Adipocyte (in vitro differentiated cells): ENCODE data around the gene GSPT1.

Source experiments
- DNase-seq: peaks from one replicate; pipeline ENCODE4 v3.0.0-alpha.2; 2015; ENCODE audit warnings: low read depth
- H3K27me3 ChIP-seq: replicated peaks from 2 replicates; pipeline ENCODE4 v1.7.0; 2013; ENCODE audit warnings: mild to moderate bottlenecking, low read length, moderate library complexity; ENCODE audit not compliant: control insufficient read depth, insufficient read depth
- H3K36me3 ChIP-seq: 2 replicates; pipeline ENCODE4 v1.7.0; 2013; ENCODE audit warnings: low read length, mild to moderate bottlenecking, moderate library complexity; ENCODE audit not compliant: control insufficient read depth, insufficient read depth, severe bottlenecking
- H3K4me1 ChIP-seq: 2 replicates; pipeline ENCODE4 v1.7.0; 2013; ENCODE audit warnings: mild to moderate bottlenecking, low read length, moderate library complexity; ENCODE audit not compliant: control insufficient read depth, insufficient read depth
- H3K4me3 ChIP-seq: 2 replicates; pipeline ENCODE4 v1.7.0; 2013; ENCODE audit warnings: mild to moderate bottlenecking, low read length, moderate library complexity
- H3K9ac ChIP-seq: 2 replicates; pipeline ENCODE4 v1.7.0; 2013; ENCODE audit warnings: mild to moderate bottlenecking, low read length, moderate library complexity
- H3K9me3 ChIP-seq: 2 replicates; pipeline ENCODE4 v1.7.0; 2013; ENCODE audit warnings: mild to moderate bottlenecking, low read length, moderate library complexity; ENCODE audit not compliant: control insufficient read depth

GSPT1 gene

GRCh38 chr16:11876306-11876705 lies 39.5 kb downstream of the GSPT1 start:
- Histone ChIP-seq H3K4me3 (no peak overlapping the region), H3K4me1 (peaks cover 21% of the 10 kb centered on the region), H3K27me3 (no peaks in the 10 kb centered on the region), H3K9me3 (no peaks in the 10 kb centered on the region), H3K9ac (no peak overlapping the region), H3K36me3 (peaks cover 87% of the 10 kb centered on the region)
- DNase-seq, result no peak

- peaks cover 83% of the 10 kb centered on the region for H3K36me3 ChIP-seq
- H3K9ac ChIP-seq, result no peak overlapping the region
Observed at GRCh38 chr16:11875721-11876120, 40.0 kb downstream of the GSPT1 start.

GRCh38 chr16:11871193-11871592 lies 44.6 kb downstream of the GSPT1 start:
- H3K36me3 ChIP-seq, result peaks cover 76% of the 10 kb centered on the region
- no peaks in the 10 kb centered on the region for H3K9me3 ChIP-seq
- H3K9ac ChIP-seq, result peak overlapping the region; percentile 28
- H3K4me1 ChIP-seq, result peaks cover 28% of the 10 kb centered on the region
- no peak overlapping the region for H3K4me3 ChIP-seq
- no peak for DNase-seq
- no peaks in the 10 kb centered on the region for H3K27me3 ChIP-seq

More at GRCh38 chr16:11875721-11876120, 40.0 kb downstream of the GSPT1 start:
- Histone ChIP-seq H3K4me1 (peaks cover 26% of the 10 kb centered on the region), H3K27me3 (no peaks in the 10 kb centered on the region), H3K4me3 (no peak overlapping the region), H3K9me3 (no peaks in the 10 kb centered on the region)
- DNase-seq, result no peak

- H3K4me1 ChIP-seq, result peaks cover 28% of the 10 kb centered on the region
- no peaks in the 10 kb centered on the region for H3K9me3 ChIP-seq
- H3K9ac ChIP-seq, result peak overlapping the region; percentile 11
- peak; percentile 15 for DNase-seq
- H3K36me3 ChIP-seq, result peaks cover 68% of the 10 kb centered on the region
- H3K4me3 ChIP-seq, result no peak overlapping the region
- no peaks in the 10 kb centered on the region for H3K27me3 ChIP-seq
Observed at GRCh38 chr16:11870399-11870798, 45.4 kb downstream of the GSPT1 start.

GRCh38 chr16:11869353-11870228 lies 46.2 kb downstream of the GSPT1 start:
- peaks cover 60% of the 10 kb centered on the region for H3K36me3 ChIP-seq

GRCh38 chr16:11868412-11868980 lies 47.3 kb downstream of the GSPT1 start:
- H3K9me3 ChIP-seq, result no peaks in the 10 kb centered on the region
- peaks cover 50% of the 10 kb centered on the region for H3K36me3 ChIP-seq
- no peak overlapping the region for H3K4me3 ChIP-seq
- DNase-seq, result no peak
- H3K27me3 ChIP-seq, result no peaks in the 10 kb centered on the region
- H3K4me1 ChIP-seq, result peaks cover 32% of the 10 kb centered on the region
- no peak overlapping the region for H3K9ac ChIP-seq

More at GRCh38 chr16:11869353-11870228, 46.2 kb downstream of the GSPT1 start:
- Histone ChIP-seq H3K9me3 (no peaks in the 10 kb centered on the region), H3K4me1 (peaks cover 32% of the 10 kb centered on the region), H3K27me3 (no peaks in the 10 kb centered on the region), H3K9ac (no peak overlapping the region), H3K4me3 (no peak overlapping the region)
- DNase-seq, result no peak

- Histone ChIP-seq H3K9ac (no peak overlapping the region), H3K27me3 (no peaks in the 10 kb centered on the region), H3K4me1 (peaks cover 3% of the 10 kb centered on the region), H3K4me3 (no peak overlapping the region), H3K9me3 (no peaks in the 10 kb centered on the region), H3K36me3 (no peaks in the 10 kb centered on the region)
- no peak for DNase-seq
Observed at GRCh38 chr16:11862489-11862888, 53.3 kb downstream of the GSPT1 start.

- H3K27me3 ChIP-seq, result no peaks in the 10 kb centered on the region
- no peak overlapping the region for H3K4me3 ChIP-seq
- peak; percentile 26 for DNase-seq
- no peak overlapping the region for H3K9ac ChIP-seq
- H3K4me1 ChIP-seq, result peaks cover 13% of the 10 kb centered on the region
- no peaks in the 10 kb centered on the region for H3K36me3 ChIP-seq
- H3K9me3 ChIP-seq, result no peaks in the 10 kb centered on the region
Observed at GRCh38 chr16:11857161-11857560, 58.6 kb downstream of the GSPT1 start.

- DNase-seq, result no peak
- Histone ChIP-seq H3K4me1 (peaks cover 36% of the 10 kb centered on the region), H3K9me3 (no peaks in the 10 kb centered on the region), H3K9ac (peak overlapping the region; percentile 97), H3K4me3 (peak overlapping the region; percentile 95), H3K27me3 (no peaks in the 10 kb centered on the region), H3K36me3 (peaks cover 24% of the 10 kb centered on the region)
Observed at GRCh38 chr16:11852092-11852809, 63.5 kb downstream of the GSPT1 start.

- H3K9me3 ChIP-seq, result no peaks in the 10 kb centered on the region
- peak; percentile 97 for DNase-seq
- H3K4me1 ChIP-seq, result peaks cover 36% of the 10 kb centered on the region
- peaks cover 32% of the 10 kb centered on the region for H3K36me3 ChIP-seq
- H3K9ac ChIP-seq, result peak within 1 kb of the TSS; percentile 97
- no peaks in the 10 kb centered on the region for H3K27me3 ChIP-seq
- peak within 1 kb of the TSS; percentile 95 for H3K4me3 ChIP-seq
Observed at GRCh38 chr16:11851294-11852091, 64.3 kb downstream of the GSPT1 start, which contains the start of gene RSL1D1. Gene RSL1D1, minus strand, starts transcription at chr16:11851542. Its CDS starts 30 bp downstream, at chr16:11851512.
